HPDE6-E6E7 (cell line): ENCODE results near the gene HCAR3.

Experiments
- DNase-seq: peaks from one replicate; pipeline ENCODE4 v3.0.0; 2011; ENCODE audit warnings: missing footprints; ENCODE audit errors: extremely low spot score

The HCAR3 gene

DNA sequence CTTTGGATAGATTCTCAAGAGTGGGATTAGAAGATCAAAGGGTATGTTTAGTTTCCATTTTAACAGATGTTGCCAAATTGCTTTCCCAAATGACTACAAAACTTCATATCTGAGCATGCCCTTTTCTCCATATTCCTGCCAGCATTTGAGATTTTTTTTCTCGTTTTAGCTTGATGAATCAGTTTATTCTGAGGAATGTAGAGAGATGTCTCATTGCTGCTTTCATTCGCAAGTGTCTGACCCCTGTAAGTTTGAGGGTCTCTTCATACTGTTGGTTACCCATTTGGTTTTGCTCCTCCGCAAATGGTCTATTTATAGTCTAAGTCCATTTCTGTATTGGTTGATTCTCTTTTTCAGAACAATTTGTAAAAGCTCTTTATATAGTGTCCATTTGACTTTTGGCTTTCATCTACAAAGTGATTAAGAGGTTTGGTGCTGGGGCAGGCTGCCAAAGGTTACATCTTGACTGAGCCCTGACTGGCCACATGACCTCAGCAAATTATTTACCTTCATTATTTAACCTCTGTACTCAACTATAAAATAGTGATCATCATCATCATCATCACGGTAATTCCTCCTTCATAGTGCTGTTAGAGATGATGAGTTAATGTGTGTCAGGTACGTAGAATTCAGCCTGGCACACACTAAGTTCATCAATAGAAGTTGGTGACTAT is 47.1 kb downstream of the HCAR3 start:
- DNase-seq, result no peak

DNA sequence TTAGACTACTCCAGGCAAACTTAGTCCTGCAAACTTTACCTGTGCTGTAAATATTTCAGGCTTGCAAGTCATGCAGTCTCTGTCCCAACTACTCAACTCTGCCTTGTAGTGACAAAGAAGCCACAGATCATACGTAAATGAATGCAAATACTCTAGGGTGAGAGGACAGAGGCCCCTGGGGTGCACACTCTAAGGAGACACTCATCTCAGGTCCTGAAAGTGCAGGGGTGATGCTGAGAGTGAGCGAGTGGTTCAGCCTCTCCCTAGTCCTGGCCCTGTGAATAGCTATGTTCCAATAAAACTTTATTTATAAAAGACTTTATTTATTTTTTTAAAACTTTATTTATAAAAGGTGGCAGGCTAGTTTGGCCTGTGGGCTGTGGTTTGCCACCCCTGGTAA is 48.3 kb downstream of the HCAR3 start:
- no peak for DNase-seq

DNA sequence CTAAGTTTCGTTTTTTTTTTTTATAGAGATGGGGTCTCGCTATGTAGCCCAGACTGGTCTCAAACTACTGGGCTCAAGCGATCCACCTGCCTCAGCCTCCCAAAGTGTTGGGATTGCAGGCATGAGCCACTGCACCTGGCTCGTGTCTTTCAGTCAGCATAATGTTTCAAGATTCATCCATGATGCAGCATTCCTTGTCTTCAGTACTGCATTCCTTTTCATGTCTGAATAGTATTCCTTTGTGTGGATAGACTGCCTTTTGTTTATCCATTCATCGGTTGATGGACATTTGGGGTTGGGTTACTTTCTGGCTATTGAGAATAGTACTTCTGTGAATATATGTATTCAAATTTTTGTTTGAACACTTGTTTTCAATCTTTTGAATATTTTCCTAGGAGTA is 50.9 kb downstream of the HCAR3 start:
- no peak for DNase-seq

DNA sequence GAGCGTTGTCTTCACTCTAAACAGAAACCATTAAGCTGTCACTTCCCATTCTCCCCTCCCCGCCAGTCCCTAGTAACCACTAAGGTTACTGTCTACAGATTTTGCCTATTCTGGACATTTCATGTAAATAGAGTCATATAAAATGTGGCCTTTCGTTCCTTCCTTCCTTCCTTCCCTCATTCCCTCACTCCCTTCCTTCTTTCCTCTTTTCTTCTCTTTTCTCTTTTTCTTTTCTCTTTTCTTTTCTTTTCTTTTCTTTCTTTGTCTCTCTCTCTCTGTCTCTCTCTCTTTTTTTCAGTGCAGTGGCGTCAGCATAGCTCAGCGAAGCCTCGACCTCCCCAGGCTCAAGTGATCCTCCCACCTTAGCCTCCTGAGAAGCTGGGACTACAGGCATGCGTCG is 51.3 kb downstream of the HCAR3 start:
- DNase-seq, result no peak
